LoVo (cell line): ENCODE data around the gene TMEM9B.
A peak's percentile ranks its signal among the peaks of the same experiment; 100 is the strongest.

Experiments used
- DNase-seq: peaks from one replicate; pipeline ENCODE4 v3.0.0-alpha.2; 2016; ENCODE audit warnings: low spot score

TMEM9B gene

DNA sequence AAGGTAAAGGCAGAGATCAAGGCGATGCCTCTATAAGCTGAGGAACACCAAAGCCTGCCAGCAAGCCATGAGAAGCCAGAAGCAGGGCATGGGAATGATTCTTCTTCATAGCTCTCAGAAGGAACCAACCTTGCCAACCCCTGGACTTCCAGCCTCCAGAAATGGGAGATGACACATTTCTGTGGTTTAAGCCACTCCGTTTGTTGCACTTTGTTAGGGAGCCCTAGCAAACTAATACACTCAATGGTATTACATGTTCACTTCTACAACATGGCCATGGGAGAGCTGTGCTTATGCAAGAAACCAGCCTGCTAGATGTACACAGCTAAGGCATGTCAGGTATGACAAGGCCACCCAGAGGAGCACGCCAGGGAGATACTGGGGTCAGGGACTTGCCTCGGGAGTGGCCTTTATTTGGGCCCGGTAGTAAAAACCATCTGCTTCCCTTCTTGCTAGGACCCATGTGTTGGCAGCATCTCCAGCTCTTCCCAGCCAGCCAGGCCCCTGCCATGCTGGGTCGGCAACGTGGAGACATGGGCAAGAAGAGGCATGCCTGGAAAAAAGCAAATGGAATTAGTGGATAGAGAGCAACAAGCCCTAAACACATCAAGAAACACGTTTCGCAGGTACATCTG lies 35.1 kb downstream of the TMEM9B start:
- no peak for DNase-seq

DNA sequence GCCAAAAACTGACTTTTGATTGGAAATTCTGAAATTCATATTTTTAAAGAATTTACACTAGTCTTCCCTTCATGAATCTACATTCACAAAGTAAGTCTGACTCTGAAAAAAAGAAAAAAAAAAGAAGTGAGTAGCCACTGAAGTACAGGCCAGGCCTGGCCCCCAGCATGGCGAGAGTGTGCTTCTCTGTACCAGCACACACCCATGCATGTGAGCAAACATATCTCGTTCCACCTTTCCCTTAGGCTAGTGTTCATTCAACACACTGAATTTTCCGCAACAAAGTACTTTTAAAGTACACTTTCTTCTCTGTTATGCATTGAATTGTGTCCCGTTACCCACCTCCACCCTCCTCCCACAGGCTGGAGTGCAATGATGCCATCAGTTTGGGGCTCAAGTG lies 36.0 kb downstream of the TMEM9B start:
- no peak for DNase-seq

DNA sequence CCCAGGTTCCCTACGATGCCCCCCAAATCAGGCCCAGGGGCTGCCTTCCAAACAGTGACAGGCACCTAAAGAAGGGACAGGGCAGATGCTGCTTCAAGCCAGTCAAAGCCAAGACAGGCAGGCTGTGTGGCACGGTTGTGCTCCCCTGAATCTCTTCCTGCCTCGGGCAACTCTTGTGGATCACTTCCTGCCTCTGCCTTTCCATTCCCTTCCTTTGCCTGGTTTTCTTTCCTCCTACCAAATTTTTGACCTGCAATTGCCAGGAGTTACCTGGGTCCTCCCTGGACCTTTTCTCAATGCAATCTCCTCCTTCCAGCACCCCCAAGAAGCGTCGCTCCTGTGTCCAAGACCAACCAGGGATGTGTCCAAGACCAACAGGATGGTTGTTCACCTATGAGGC lies 37.0 kb downstream of the TMEM9B start:
- DNase-seq = no peak

DNA sequence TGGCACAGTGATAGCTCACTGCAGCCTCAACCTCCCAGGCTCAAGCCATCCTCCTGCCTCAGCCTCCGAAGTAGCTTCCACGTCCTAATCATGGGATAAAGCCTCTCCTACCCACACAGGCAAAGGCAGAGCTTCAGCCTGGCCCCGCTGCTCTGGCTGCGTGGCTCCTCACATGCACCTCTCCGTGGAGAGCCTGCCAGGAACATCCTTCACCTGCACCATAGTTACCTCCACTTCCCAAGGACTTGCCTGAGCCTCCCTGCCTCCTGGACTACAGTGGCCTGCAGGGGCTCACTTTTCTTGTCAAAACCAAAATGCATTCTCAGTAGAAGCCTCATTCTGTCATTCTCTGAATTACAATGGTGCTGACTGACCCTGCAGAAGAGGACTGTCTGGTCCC lies 38.0 kb downstream of the TMEM9B start:
- no peak for DNase-seq

DNA sequence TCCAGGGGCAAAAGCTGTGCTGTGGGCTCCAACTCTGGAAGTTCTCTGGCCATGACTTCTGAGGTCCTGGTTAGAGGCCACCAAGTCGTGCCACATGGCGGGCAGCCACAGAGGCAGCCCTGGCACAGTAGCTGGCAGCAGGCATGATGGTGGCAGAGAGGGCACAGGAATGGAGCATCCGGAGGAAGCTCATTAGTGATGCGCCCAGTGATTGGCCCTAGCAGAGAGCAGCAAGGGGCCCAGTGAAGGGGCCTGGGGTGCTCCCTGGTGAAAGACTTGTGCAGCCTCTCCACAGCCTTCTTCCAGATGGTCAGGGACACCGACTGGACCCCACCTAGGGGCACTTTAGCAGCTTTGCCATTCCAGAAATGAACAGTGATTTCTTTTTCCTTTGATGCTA lies 38.5 kb downstream of the TMEM9B start:
- DNase-seq = no peak

DNA sequence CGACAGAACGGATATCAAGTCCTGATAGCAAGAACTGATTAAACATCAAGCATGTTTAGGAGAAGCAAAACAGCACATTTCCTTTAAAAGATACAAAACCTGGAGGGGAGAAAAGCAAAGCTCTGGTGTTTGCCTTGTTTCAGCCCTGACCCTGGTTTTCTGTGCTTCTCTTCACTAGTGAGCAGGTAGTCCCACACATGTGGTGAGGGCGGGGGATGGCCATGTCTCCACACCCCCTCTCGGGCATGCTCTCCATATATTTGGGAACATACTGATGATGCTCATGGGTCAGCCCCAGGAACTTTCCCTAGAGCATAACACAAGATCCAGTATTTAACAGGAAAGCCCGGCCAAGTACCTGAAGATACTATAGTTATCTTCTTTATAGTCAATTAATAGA lies 41.6 kb downstream of the TMEM9B start:
- no peak for DNase-seq

DNA sequence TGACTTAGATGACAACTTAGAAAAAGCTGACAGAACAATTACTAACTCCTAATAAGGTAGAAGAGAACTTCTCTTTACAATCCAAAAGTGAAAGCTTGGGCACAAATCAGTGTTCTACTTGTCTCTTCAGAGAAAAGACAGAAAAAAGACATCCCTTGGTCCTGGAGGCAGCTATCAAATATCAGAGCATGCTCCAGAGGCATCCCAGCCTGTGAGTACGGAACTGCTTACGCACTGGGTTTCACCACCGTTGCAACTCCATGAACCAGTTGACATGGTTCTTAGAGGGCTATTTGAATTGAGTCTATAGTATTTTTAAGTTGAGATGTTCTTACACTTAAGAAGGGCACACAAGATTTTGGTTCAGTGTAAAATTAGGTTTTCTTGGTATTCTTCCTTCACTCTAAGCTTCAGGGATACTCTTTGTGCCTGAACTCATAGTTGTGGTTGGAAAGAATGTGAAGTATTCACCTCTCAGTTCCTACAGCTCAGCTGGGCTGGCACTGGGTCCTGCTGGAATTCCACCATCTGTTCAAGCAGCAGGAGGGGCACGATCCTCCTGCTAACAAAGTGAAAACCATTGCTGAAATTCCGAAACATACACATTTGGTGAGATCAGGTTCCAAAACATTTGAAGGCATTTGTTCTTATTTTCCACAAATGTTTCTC lies 47.0 kb downstream of the TMEM9B start:
- DNase-seq = peak; percentile 15

DNA sequence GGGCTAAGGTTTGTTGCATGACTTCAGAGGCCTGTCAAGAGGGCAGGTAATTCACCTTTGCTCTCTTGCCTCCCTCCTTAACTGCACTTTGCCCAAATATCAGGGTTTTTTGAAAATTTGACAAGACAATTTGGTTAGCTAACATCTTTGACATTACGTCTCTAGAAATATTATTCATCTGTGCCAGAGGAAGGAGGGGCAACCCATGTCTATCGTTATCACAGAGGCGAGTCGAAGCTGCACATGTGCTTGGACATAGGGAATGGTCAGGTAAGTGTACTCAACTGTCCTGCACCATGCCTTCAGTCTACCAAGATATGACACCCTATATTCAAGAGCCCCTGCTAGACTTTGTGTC lies 49.6 kb downstream of the TMEM9B start:
- no peak for DNase-seq

DNA sequence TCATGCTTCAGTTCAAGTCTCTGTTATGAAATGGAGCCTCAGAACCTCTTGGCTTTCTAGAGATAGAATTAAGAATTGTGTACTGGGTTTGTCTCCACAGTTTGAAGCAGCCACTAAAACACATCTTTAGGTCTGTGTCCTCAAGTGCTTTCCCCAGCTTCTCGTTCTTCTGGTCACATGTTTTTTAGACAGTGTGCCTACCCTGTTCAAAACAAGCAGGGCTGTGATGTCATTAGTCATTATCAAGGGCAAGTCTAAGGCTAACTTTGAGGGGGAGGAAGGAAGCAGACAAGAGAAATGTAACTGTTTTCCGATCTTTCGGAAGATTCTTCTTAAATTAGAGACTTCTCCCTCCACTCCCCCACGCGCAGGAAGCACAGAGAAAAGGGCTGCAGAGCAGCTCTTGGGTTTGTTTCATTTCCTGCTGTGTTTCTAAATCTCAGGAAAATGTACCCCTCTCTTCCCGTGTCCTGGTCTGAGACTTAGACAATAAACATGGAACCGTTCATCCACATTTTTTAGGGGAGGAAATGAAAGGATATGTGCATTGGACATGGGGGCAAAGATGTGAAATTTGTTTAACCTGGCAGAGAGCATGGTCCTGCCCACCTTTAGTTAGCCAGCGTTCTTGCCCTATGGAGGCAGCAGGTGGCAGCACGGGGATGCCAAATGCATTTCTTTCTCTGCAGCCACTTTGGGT lies 50.1 kb downstream of the TMEM9B start:
- DNase-seq = peak; percentile 12

DNA sequence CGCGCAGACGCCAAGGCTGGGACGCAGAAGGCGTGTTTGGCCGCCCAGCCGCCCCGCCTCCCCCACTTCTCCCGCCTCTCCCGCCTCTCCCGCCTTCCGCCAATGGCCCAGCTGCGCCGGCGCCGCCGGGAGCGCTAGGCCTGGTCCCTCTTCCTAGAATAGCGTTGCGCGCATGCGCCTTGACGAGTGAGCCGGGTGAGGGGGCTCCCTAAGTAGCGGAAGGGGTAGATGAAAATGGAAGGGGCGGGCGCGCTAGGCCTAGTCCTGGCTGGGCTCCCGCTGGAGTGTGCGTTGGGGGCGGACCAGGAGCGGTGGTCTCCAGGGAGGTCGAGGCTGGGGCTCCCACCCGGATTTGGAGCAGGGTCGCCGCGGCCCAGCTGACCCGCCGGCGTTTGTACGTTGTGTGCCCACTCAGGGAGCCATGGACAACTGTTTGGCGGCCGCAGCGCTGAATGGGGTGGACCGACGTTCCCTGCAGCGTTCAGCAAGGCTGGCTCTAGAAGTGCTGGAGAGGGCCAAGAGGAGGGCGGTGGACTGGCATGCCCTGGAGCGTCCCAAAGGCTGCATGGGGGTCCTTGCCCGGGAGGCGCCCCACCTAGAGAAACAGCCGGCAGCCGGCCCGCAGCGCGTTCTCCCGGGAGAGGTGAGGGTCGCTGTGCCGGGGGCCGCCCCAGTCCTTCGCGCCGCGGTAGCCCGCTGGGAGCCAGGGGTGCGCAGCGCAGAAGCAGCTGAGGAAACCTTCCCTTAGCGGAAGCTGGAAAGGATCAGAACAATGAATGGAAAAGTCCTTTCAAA lies 53.0 kb downstream of the TMEM9B start, which contains the start of gene AKIP1:
TSS of gene AKIP1 (plus strand) at position 161 of the 795 bp plus-strand sequence. CDS start at position 422, 261 bp downstream.
- peak; percentile 95 for DNase-seq

DNA sequence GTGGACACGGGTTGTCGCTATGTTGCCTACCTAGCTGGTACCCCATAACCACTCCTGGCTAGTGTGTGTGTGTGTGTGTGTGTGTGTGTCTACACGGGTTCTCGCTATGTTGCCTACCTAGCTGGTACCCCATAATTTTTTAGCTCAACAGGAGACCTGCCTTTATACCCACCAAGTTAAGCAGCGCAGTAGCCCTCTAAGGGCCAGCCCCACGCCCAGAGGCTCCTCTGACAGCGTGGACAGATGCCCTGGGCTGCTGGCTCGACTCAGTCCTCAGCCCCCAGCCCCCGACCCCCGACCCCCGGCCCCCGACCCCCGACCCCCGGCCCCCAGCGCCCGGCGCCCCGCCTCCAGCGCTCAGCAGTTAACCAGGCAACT lies 53.6 kb downstream of the TMEM9B start:
- no peak for DNase-seq

DNA sequence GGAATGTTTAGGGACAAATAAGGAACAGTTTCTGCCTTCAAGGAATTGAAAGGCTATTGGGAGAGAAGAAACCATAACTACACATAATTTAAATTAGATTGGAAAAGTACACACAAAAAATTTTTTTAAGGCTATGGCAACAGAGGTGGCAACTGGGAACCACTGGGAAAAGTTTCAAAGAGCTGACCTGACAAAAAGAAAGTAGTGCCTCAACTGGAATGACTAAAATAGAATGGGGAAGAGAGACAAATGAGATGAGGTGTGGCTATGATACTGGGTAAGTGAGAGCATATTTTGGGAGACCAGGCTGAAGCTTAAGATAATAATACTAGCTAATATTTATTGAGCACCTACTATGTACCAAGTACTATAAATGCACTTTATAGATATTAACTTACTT lies 56.1 kb downstream of the TMEM9B start:
- DNase-seq = no peak

DNA sequence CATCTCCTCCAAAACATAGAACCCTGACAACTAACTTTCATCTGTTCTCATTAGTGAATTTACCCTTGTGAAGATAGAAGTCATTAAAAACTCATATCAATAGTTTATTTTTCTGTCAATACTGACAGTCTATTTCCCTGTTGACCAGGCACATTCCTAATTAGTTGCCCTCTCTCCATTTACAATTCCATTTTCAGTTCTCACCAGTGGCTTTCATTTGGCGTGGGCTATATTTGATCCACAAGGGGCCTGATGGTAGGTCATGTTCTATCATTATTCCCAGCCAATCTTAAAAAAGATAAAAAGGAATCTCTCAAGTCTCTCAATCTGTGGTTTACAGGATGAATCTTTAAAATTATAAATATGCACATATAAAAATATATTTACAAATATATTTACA lies 57.1 kb downstream of the TMEM9B start:
- DNase-seq = no peak

DNA sequence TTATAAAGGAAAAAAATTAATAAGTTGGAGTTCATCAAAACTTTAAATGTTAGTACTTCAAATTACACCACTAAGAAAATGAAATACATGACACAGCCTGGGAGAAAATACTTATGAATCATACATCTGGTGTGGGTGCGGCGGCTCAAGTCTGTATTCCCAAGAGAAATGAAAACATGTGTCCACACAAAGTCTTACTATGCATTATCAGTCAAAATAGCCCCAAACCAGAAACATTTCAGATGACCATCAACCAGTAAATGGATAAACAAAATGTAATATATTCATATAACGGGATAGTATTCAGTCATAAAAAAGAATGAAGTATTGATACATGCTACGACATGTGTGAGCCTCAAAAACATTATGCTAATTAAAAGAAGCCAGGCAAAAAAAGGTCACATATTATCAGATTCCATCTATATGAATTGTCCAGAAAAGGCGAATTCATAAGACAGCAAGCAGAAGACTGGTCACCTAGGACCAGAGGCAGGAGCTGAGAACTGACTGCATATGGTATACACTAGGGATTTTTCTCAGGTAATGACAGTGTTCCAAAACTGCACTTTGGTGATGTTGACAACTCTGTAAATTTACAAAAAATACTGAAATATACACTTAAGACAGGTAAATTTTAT lies 58.6 kb downstream of the TMEM9B start:
- no peak for DNase-seq

DNA sequence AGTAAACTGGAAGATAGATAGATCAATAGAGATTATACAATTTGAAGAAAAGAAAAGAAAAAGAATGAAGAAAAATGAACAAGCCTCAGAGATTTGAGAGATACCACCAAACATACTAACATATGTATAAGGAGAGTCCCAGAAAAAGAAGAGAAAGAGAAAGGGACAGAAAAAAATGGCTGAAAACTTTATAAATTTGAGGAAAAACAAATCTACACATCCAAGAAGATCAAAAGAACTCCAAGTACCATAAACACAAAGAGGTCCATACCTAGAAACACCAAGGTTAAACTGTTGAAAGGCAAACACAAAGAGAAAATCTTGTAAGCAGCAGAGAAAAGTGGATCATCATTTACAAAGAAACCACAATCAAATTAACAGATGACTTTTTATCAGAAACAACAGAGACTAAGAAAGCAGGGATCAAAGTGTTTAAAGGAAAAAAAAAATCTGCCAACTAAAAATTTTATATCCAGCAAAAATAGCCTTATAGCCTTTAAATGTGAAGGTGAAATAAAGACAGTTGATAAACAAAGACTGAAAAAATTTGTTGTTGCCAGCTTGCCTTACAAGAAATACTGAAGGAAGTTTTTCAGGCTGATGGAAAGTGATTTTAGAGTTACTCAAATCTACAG lies 65.0 kb downstream of the TMEM9B start:
- no peak for DNase-seq
